Keratinocyte (primary cell): Measurements from ENCODE around the gene DMRT2.

Source experiments
- EZH2 ChIP-seq: IDR thresholded peaks from one replicate; pipeline ENCODE4 v1.6.1; 2012; ENCODE audit warnings: inconsistent platforms, mild to moderate bottlenecking, low read length, moderate library complexity
- TF ChIP-seq, protein P1 (sequence below), 3 experiments: IDR thresholded peaks in 1 of 3; conservative IDR thresholded peaks in 1 of 3; optimal IDR thresholded peaks in 1 of 3; 2 replicates in 2 of 3; 3 replicates in 1 of 3; pipeline versions ENCODE3 to v1.5.1; 2011; ENCODE audit warnings: low read length in 3 of 3, mild to moderate bottlenecking in 3 of 3, moderate library complexity in 2 of 3, control low read depth in 1 of 3, inconsistent platforms in 1 of 3; ENCODE audit not compliant: insufficient read depth in 2 of 3; ENCODE audit errors: extremely low read depth in 1 of 3

DNA sequence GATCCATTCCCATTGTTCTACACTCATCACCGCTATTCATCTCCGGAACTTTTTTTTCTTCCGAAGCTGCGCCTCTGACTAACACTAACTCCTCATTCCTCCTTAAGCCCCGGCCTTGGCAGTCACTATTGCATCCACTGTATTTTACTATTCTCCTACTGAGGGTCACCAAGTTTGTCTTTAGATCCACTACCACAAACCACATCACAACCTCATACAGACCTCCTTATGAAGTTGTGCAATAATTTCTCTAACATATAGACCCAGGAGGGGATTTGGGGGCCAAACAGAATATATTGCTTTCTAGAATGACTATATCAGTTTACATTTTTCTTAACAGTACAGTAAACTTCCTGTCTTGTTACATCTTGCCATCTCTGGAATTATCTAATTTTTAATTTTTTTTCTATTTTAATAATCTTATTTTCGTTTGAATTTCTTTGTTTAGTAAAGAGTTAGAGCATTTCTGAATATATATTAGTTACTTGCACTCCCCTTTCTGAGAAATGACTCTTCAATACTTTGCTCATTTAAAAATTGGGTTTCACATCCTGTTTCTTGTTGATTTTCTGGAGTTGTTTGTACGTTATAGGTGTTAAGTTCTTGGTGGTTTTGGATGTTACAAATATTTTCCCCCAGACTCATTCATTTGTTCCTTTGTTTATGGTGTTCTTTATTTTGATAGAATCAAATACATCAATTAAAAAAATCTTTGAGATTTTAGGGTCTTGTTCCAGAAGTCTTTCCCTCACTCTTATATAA, 37.1 kb downstream of the DMRT2 start:
- TF ChIP-seq, protein P1, sequence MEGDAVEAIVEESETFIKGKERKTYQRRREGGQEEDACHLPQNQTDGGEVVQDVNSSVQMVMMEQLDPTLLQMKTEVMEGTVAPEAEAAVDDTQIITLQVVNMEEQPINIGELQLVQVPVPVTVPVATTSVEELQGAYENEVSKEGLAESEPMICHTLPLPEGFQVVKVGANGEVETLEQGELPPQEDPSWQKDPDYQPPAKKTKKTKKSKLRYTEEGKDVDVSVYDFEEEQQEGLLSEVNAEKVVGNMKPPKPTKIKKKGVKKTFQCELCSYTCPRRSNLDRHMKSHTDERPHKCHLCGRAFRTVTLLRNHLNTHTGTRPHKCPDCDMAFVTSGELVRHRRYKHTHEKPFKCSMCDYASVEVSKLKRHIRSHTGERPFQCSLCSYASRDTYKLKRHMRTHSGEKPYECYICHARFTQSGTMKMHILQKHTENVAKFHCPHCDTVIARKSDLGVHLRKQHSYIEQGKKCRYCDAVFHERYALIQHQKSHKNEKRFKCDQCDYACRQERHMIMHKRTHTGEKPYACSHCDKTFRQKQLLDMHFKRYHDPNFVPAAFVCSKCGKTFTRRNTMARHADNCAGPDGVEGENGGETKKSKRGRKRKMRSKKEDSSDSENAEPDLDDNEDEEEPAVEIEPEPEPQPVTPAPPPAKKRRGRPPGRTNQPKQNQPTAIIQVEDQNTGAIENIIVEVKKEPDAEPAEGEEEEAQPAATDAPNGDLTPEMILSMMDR (optimal IDR thresholded peaks at IDR 0.05 in 1 of 3, IDR thresholded peaks at IDR 0.05 in 1 of 3, conservative IDR thresholded peaks at IDR 0.05 in 1 of 3; ENCODE audit: extremely low read depth in 1 of 3, insufficient read depth in 2 of 3, low read length in 3 of 3): no peak
- TF ChIP-seq EZH2: no peak
